Esophagus muscularis mucosa (tissue), 3 donors: ENCODE results near the gene TAS1R2.

Experiments
- CTCF ChIP-seq, 3 experiments: fragments of 200-600 bp in 2 of 3; fragments of 450-650 bp in 1 of 3; sonication (generic) in 2 of 3; IDR thresholded peaks; one replicate each; pipeline ENCODE4 v1.5.1; 2017 to 2019; ENCODE audit warnings: antibody characterized with exemption in 3 of 3, mild to moderate bottlenecking in 2 of 3, moderate library complexity in 1 of 3
- POLR2A ChIP-seq: fragments of 450-650 bp; IDR thresholded peaks from one replicate; pipeline ENCODE4 v1.6.1; 2017; ENCODE audit warnings: antibody characterized with exemption, moderate library complexity, mild to moderate bottlenecking, low read depth

DNA sequence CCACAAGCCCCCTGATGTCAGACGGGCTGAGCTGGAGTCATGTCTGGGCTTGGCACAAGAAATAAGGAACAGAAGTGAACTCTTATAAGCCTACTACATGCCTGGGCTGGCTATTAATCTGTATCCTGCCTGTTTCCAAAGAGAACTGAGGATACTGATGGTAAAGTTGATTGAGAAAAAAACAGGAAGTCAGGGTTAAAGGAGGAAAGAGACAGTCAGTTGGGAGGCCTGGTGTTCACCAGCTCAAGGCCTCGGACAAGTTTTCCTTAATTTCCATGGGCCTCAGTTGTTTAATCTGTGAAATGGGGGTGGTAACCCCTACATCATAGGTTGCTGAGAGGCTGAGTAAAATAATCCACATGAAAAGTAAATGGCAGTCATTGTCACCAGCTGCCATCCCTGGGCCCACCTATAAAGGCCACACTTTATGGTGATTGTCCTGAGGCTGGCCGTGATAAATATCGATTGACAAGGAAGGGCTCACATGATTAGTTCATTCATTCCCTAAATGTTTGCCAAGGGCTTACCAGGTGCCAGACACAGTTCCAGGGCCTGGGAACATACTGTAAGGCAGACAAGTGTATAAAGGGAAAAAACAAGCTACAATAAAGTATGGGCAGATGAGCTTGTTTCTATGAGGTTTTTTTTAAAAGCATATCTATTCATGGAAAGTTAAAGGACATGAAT lies 40.0 kb upstream of the TAS1R2 start:
- TF ChIP-seq POLR2A: no peak
- TF ChIP-seq CTCF (IDR thresholded peaks at IDR 0.05): no peak
